ENCODE data around the gene FOXE3. TPM values are rescaled to one million over a fixed set of nuclear protein-coding genes. Genes with fewer than 3 reads are reported as not detected.

FOXE3 gene
- total RNA-seq, 3 donors from 2014 or later = 0.23 to 0.39 TPM; not detected in 1

DNA sequence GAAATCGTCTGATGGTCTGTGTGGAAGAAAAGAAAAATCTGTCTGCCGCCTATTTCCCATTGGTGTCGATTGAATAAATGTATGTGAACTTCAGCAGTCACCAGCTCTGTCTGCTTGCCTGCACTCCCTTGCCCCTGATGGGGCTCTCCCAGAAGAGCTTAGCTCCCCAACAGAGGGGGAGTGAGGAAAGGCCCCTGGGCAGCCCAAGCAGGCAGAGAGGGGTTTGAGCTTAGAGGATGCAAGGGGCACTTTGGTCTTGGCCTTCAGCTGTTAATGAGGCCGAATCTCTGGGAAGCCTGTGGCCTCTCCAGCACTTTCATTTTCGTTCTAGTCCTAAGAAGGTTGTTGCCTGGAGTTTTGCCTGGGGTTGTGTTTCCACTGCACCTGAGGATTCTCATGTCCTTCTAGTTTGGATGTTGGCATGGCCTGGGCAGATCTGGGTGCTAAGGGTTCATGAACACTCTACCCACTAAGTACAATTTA is 24.6 kb downstream of the FOXE3 start:
- peak overlapping the region; percentile 19 for H3K4me3 ChIP-seq
- no peaks in the 10 kb centered on the region for H3K9me3 ChIP-seq
- peak in 2 of 3 donors; percentile 52 to 56 for DNase-seq

DNA sequence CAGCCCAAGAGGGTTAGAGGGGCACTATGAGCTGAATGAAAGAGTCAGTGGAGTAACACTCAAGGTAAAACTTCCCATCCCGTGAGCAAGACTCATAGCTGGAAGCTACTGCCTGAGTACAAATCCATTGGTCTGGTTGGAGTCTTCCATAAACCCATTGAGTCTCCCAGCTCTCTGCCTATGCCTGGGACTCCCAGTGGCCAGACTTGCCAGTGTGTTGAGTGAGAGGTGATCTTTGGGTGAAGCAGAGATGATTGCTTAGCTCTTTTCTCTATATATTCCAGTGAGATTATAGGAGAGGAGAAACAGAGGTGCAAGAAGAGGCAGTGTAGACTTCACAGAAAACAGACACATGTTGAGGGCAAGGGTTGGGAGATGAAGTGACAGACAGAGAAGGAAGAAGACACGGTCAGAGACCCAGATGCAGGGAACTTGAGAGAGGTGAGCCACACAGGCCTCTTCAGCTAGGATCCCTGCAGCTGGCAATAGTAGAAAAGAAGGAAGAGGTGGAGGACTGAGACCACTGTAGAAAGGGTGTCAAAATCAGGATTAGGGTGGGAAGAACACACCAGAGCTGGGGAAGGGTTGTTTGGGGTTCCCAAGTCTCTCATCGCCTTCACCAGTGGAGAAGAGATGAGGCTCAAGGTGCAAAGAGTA is 25.5 kb downstream of the FOXE3 start:
- no peaks in the 10 kb centered on the region for H3K9me3 ChIP-seq
- TF ChIP-seq, protein P1, sequence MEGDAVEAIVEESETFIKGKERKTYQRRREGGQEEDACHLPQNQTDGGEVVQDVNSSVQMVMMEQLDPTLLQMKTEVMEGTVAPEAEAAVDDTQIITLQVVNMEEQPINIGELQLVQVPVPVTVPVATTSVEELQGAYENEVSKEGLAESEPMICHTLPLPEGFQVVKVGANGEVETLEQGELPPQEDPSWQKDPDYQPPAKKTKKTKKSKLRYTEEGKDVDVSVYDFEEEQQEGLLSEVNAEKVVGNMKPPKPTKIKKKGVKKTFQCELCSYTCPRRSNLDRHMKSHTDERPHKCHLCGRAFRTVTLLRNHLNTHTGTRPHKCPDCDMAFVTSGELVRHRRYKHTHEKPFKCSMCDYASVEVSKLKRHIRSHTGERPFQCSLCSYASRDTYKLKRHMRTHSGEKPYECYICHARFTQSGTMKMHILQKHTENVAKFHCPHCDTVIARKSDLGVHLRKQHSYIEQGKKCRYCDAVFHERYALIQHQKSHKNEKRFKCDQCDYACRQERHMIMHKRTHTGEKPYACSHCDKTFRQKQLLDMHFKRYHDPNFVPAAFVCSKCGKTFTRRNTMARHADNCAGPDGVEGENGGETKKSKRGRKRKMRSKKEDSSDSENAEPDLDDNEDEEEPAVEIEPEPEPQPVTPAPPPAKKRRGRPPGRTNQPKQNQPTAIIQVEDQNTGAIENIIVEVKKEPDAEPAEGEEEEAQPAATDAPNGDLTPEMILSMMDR (IDR thresholded peaks at IDR 0.05) = no peak
- intact Hi-C loops (cut with DNase I, micrococcal nuclease) = no loop called here
- H3K36me3 ChIP-seq (ENCODE audit: low read depth) = no peaks in the 10 kb centered on the region
- DNase-seq = no peak
- peaks cover 9% of the 10 kb centered on the region for H3K4me1 ChIP-seq (ENCODE audit: low read depth)
- no peak overlapping the region for H3K4me3 ChIP-seq
- ATAC-seq = no peak

More for the DNA sequence above, 24.6 kb downstream of the FOXE3 start:
- no peaks in the 10 kb centered on the region for H3K36me3 ChIP-seq (ENCODE audit: low read depth)
- H3K4me1 ChIP-seq (ENCODE audit: low read depth) = peaks cover 5% of the 10 kb centered on the region
- no peak for ATAC-seq
- intact Hi-C loops (cut with DNase I, micrococcal nuclease) = no loop called here
- TF ChIP-seq, protein P1 (IDR thresholded peaks at IDR 0.05) = no peak

DNA sequence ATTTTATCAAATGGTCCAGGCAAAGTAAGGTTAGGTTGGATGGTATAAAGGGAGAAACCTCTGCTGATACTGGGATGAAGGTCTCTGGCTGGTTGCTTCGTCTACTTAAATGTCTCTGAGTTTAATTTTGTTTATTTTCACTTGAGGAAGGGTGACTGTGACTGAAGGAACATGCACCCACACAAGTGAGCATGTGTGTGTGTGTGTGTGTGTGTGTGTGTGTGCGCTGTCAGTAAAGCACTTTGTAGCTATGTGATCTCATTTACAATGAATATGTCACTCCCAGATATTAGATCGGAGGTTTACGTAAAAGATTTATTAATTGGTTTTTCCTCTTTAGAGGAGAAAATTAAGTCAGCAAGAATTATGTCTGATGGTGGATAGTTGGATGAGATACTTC is 26.1 kb downstream of the FOXE3 start:
- Histone ChIP-seq H3K4me3 (no peak overlapping the region), H3K4me1 (ENCODE audit: low read depth) (peaks cover 9% of the 10 kb centered on the region), H3K36me3 (ENCODE audit: low read depth) (no peaks in the 10 kb centered on the region), H3K9me3 (no peaks in the 10 kb centered on the region)
- ATAC-seq = no peak
- intact Hi-C loops (cut with DNase I, micrococcal nuclease) = no loop called here
- TF ChIP-seq, protein P1 (IDR thresholded peaks at IDR 0.05) = no peak
- no peak for DNase-seq

DNA sequence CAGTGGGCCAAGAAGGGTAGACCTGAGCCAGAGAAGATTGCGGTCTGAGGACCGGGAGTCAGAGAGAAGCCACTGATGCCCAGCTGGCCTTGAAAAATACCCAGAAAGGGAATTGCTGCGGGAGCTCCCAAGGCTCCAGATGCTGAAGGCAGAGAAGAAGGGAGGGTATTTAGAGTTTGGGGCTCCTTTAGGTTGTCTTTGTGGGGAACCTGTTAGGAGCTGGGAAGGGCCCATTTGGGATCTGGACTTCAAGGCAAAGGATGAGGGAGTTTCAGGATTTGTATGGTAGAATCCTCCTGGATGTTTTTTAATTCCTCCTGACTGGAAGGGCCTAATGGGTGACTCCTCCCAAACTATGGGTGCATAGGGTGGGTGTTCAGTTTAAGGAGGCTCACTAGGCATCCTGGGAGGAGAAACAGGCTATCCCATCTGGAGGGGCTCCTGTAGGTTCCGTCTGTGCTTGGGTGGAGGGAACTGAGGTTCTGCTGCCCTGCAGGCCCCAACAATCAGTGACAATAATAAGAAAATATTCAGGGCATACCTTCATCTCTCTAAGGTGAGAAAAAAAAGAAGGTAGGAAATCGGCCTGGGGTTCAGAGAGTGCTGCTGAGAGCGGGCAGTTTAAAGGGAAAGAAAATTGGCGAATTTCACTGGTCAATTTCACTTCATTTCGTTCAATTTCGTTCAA is 26.9 kb downstream of the FOXE3 start:
- Histone ChIP-seq H3K9me3 (no peaks in the 10 kb centered on the region), H3K4me1 (ENCODE audit: low read depth) (peaks cover 9% of the 10 kb centered on the region), H3K4me3 (no peak overlapping the region), H3K36me3 (ENCODE audit: low read depth) (no peaks in the 10 kb centered on the region)
- intact Hi-C loops (cut with DNase I, micrococcal nuclease) = no loop called here
- DNase-seq = no peak
- TF ChIP-seq, protein P1 (IDR thresholded peaks at IDR 0.05) = no peak
- ATAC-seq = no peak

DNA sequence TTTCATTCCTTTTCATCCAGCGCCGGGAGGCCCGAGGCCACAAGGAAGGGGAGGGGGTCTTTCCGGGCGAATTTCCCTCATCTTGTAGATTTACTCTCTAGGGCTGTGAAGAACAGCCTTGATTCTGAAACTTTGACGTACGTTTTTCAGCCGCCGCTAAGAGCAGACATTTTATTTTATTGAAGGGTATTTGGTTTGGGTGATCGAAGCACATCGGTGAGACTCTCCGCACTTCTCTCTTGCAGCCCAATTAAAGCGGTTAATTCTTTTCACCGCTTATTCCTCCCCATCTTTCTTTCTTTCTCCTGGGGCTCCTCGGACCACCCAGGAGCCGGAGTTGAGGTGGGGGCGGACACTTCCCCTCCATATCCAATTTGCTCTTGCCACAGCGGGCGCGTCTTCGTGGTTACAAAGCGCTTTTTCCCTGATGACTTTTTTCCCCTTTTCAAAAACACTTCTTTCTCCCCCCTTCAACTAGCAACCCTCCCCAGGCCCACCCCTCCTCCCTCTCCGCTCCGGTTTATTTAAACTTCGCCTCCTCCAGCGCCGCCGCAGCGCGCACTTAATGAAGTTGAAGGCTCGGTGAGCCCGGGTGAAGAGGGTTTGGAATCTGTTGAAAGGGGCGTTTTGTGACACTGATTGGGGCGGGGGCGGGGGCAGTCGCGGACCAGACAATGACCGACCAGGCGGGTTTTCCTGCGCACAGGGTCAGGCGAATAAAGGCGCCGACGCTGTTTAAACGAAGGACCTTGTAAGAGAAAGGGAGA is 27.6 kb downstream of the FOXE3 start:
- Histone ChIP-seq H3K4me1 (ENCODE audit: low read depth) (peaks cover 9% of the 10 kb centered on the region), H3K36me3 (ENCODE audit: low read depth) (no peaks in the 10 kb centered on the region), H3K9me3 (no peaks in the 10 kb centered on the region), H3K4me3 (no peak overlapping the region)
- TF ChIP-seq, protein P1 (IDR thresholded peaks at IDR 0.05) = no peak
- intact Hi-C loops (cut with DNase I, micrococcal nuclease) = no loop called here
- DNase-seq (peak in 1 of 3 donors; percentile 45), ATAC-seq (no peak)

Measured in mucosa of descending colon (tissue), 3 donors.